A549 (cell line): ENCODE results near the gene ACSBG1. TPM values are rescaled to one million over a fixed set of nuclear protein-coding genes. Genes with fewer than 3 reads are reported as not detected.

ENCODE experiments used
- ATAC-seq, 2 experiments: fragments of 200-7000 bp in 1 of 2; fragments of >200 bp in 1 of 2; cut with Nextera tagmentation in 1 of 2; cut with Tn5 transposase in 1 of 2; 3 replicates each; pipeline versions ENCODE4 v1.8.0 to v1.9.1; 2018 to 2020; ENCODE audit warnings: mild to moderate bottlenecking in 1 of 2, moderate library complexity in 1 of 2
- CTCF ChIA-PET: fragments of 300-600 bp; sonication (Branson Sonifier 250); formaldehyde crosslinking; extraction: SDS; loops from one replicate; lab custom pipeline; 2021; ENCODE audit warnings: antibody characterized with exemption, inconsistent platforms; lab: Yijun Ruan, JAX
- POLR2A ChIA-PET: fragments of 350-600 bp; formaldehyde crosslinking; extraction: SDS; loops from one replicate; lab custom pipeline; 2021; ENCODE audit warnings: antibody characterized with exemption, inconsistent platforms; lab: Yijun Ruan, JAX
- DNase-seq, 2 experiments: peaks; one replicate each; pipeline versions ENCODE4 v3.0.0 to v3.0.0-alpha.2; 2011 to 2016; ENCODE audit warnings: low read depth in 1 of 2, low spot score in 1 of 2
- FAIRE-seq: peaks from 2 replicates; lab custom pipeline; 2011; peaks lifted over from hg19 to GRCh38; lab: Jason Lieb, UNC
- H3K27ac ChIP-seq, 2 experiments: fragments of >200 bp; sonication (Bioruptor Twin); formaldehyde crosslinking; 3 replicates each; pipeline ENCODE4 v1.5.1; 2016 to 2017
- H3K4me1 ChIP-seq: fragments of >200 bp; sonication (Bioruptor Twin); formaldehyde crosslinking; 3 replicates; pipeline ENCODE4 v1.6.1; 2016
- H3K4me2 ChIP-seq: fragments of >200 bp; sonication (Bioruptor Twin); formaldehyde crosslinking; 3 replicates; pipeline ENCODE4 v1.6.1; 2016
- H3K4me3 ChIP-seq: fragments of >200 bp; sonication (Bioruptor Twin); formaldehyde crosslinking; 3 replicates; pipeline ENCODE4 v1.5.1; 2016
- H3K9me3 ChIP-seq: fragments of >200 bp; sonication (Bioruptor Twin); formaldehyde crosslinking; 3 replicates; pipeline ENCODE4 v1.6.1; 2016
- BHLHE40 ChIP-seq: IDR thresholded peaks from 2 replicates; pipeline ENCODE4 v1.6.1; 2012; ENCODE audit warnings: low read depth, low read length, inconsistent platforms
- CBX2 ChIP-seq: fragments of 200-600 bp; sonication (generic); IDR thresholded peaks from 2 replicates; pipeline ENCODE4 v1.6.1; 2016; ENCODE audit warnings: low read depth, mild to moderate bottlenecking, borderline replicate concordance
- CHD2 ChIP-seq: fragments of 150-350 bp; IDR thresholded peaks from 2 replicates; pipeline ENCODE4 v1.6.1; 2014; ENCODE audit warnings: low read length; ENCODE audit not compliant: partially characterized antibody
- CTCF ChIP-seq: fragments of >200 bp; sonication (Bioruptor Twin); formaldehyde crosslinking; IDR thresholded peaks from 3 replicates; pipeline ENCODE4 v1.5.1; 2016
- EHF ChIP-seq: fragments of 250-450 bp; sonication (Bioruptor Pico); IDR thresholded peaks from 2 replicates; pipeline ENCODE4 v1.5.0; 2020; ENCODE audit warnings: mild to moderate bottlenecking
- EHMT2 ChIP-seq: fragments of 200-600 bp; sonication (generic); IDR thresholded peaks from 2 replicates; pipeline ENCODE4 v1.6.1; 2016; ENCODE audit warnings: antibody characterized with exemption, low read depth, mild to moderate bottlenecking, moderate library complexity
- FOSB ChIP-seq: fragments of 250-450 bp; sonication (Bioruptor Pico); IDR thresholded peaks from 2 replicates; pipeline ENCODE4 v1.5.0; 2020; ENCODE audit warnings: mild to moderate bottlenecking, moderate library complexity
- FOSL2 ChIP-seq, 2 experiments: fragments of 450-650 bp in 1 of 2; fragments of >200 bp in 1 of 2; sonication (Bioruptor Twin) in 1 of 2; formaldehyde crosslinking; IDR thresholded peaks; 2 replicates each; pipeline versions ENCODE4 v1.5.0 to v1.6.1; 2016 to 2020; ENCODE audit warnings: mild to moderate bottlenecking in 1 of 2, moderate library complexity in 1 of 2
- GATA3 ChIP-seq: IDR thresholded peaks from 2 replicates; pipeline ENCODE4 v1.6.1; 2012; ENCODE audit warnings: borderline replicate concordance
- HES2 ChIP-seq: fragments of >200 bp; sonication (Bioruptor Twin); formaldehyde crosslinking; IDR thresholded peaks from 2 replicates; pipeline ENCODE4 v1.6.1; 2016
- HEYL ChIP-seq: fragments of 250-450 bp; sonication (Bioruptor Pico); IDR thresholded peaks from 2 replicates; pipeline ENCODE4 v1.8.0; 2021; ENCODE audit warnings: mild to moderate bottlenecking, moderate library complexity
- HMGXB4 ChIP-seq: fragments of 250-450 bp; sonication (Bioruptor Pico); IDR thresholded peaks from 2 replicates; pipeline ENCODE4 v1.5.0; 2021; ENCODE audit warnings: mild to moderate bottlenecking, moderate library complexity, borderline replicate concordance
- HOXA7 ChIP-seq: fragments of 250-450 bp; sonication (Bioruptor Pico); IDR thresholded peaks from 2 replicates; pipeline ENCODE4 v1.5.0; 2020; ENCODE audit warnings: mild to moderate bottlenecking, moderate library complexity
- HOXB13 ChIP-seq: fragments of 250-450 bp; sonication (Bioruptor Pico); IDR thresholded peaks from 2 replicates; pipeline ENCODE4 v1.5.0; 2020; ENCODE audit warnings: low read depth, mild to moderate bottlenecking, moderate library complexity
- KDM1A ChIP-seq: fragments of 200-600 bp; sonication (generic); IDR thresholded peaks from 2 replicates; pipeline ENCODE4 v1.6.1; 2016; ENCODE audit warnings: low read depth, mild to moderate bottlenecking
- MAZ ChIP-seq: fragments of 150-350 bp; IDR thresholded peaks from 2 replicates; pipeline ENCODE4 v1.6.1; 2014; ENCODE audit warnings: antibody characterized with exemption, low read depth, low read length, borderline replicate concordance
- NPAS2 ChIP-seq: fragments of 250-450 bp; sonication (Bioruptor Pico); IDR thresholded peaks from 2 replicates; pipeline ENCODE4 v1.8.0; 2022; ENCODE audit warnings: mild to moderate bottlenecking, moderate library complexity, borderline replicate concordance
- NR3C1 ChIP-seq: fragments of >200 bp; sonication (Bioruptor Twin); formaldehyde crosslinking; IDR thresholded peaks from 3 replicates; pipeline ENCODE4 v1.6.1; 2017
- PBX3 ChIP-seq: IDR thresholded peaks from 2 replicates; pipeline ENCODE4 v1.6.1; 2012
- RCOR1 ChIP-seq: fragments of 150-350 bp; IDR thresholded peaks from 2 replicates; pipeline ENCODE4 v1.6.1; 2014; ENCODE audit warnings: antibody characterized with exemption, low read length, low read depth
- REST ChIP-seq: fragments of 200-600 bp; sonication (generic); IDR thresholded peaks from 2 replicates; pipeline ENCODE4 v1.6.1; 2016; ENCODE audit warnings: antibody characterized with exemption, mild to moderate bottlenecking, moderate library complexity
- TFCP2L1 ChIP-seq: fragments of 250-450 bp; sonication (Bioruptor Pico); IDR thresholded peaks from 2 replicates; pipeline ENCODE4 v1.5.0; 2021; ENCODE audit warnings: mild to moderate bottlenecking
- TP53 ChIP-seq: fragments of 250-450 bp; sonication (Bioruptor Pico); IDR thresholded peaks from 2 replicates; pipeline ENCODE4 v1.5.0; 2021; ENCODE audit warnings: mild to moderate bottlenecking, moderate library complexity
- ZFP36 ChIP-seq: fragments of 450-650 bp; IDR thresholded peaks from 2 replicates; pipeline ENCODE4 v1.6.1; 2014; ENCODE audit warnings: borderline replicate concordance; ENCODE audit not compliant: partially characterized antibody
- WGBS: methylation state at CpG from one replicate; pipeline ENCODE4 v1.1.6; 2017; ENCODE audit errors: missing lambda C conversion rate; 5-methylcytosine and 5-hydroxymethylcytosine counted together
- polyA plus RNA-seq, 4 experiments: library from polyadenylated mRNA; depleted of rRNA in 3 of 4; stranded (reverse); fragments of >200 nt; fragmentation: RNase III in 1 of 4; extraction: RNeasy Plus Mini Kit Qiagen cat#74134 plus additional on column Dnase treatment in 1 of 4; gene quantifications; 2 replicates in 3 of 4; 3 replicates in 1 of 4; pipeline ENCODE4 v1.2.3, GENCODE V29; 2011 to 2017

The ACSBG1 gene
- polyA plus RNA-seq, 2 of the 4 experiments (the other 2 are of a cell fraction) = 0.15 to 0.21 TPM

- TF ChIP-seq HOXB13 (CRISPR knock-in tag) (no peak), BHLHE40 (no peak), REST (no peak), HEYL (CRISPR knock-in tag) (no peak), GATA3 (no peak), HOXA7 (CRISPR knock-in tag) (no peak), HMGXB4 (CRISPR knock-in tag) (no peak), CHD2 (no peak), RCOR1 (no peak), NR3C1 (no peak), PBX3 (no peak), FOSB (CRISPR knock-in tag) (no peak), HES2 (no peak), TFCP2L1 (CRISPR knock-in tag) (no peak), FOSL2 (IDR thresholded peaks at IDR 0.05) (no peak), FOSL2 (CRISPR knock-in tag; IDR thresholded peaks at IDR 0.05) (no peak), TP53 (CRISPR knock-in tag) (no peak), CBX2 (no peak)
- Histone ChIP-seq H3K9me3 (no peaks in the 10 kb centered on the region), H3K4me3 (no peak overlapping the region), H3K4me2 (no peak overlapping the region), H3K27ac (no peak overlapping the region), H3K4me1 (no peaks in the 10 kb centered on the region)
- POLR2A ChIA-PET = interaction anchor here (1.5 kb wide), 1 partner anchor 34 kb away, joined by 5 read pairs; the partner anchor contains the start of gene SKIC8
- no peak for DNase-seq
- no peak; a peak in 1 of 6 replicates for ATAC-seq
- WGBS = 62% methylated on average over 9 of the region's 9 CpGs
- CTCF ChIA-PET = interaction anchor here (0.9 to 1.7 kb wide), 8 partner anchors 13 to 157 kb away, joined by 3 to 6 read pairs (median 4); partner anchors contain the start of gene CIB2
- FAIRE-seq = no peak
These were observed 31.4 kb upstream of the ACSBG1 start for GRCh38 chr15:78265752-78266224.

GRCh38 chr15:78265137-78265460 lies 30.7 kb upstream of the ACSBG1 start:
- Histone ChIP-seq H3K4me3 (no peak overlapping the region), H3K27ac (no peak overlapping the region), H3K9me3 (no peaks in the 10 kb centered on the region), H3K4me2 (no peak overlapping the region), H3K4me1 (no peaks in the 10 kb centered on the region)
- WGBS = 79% methylated on average over 12 of the region's 12 CpGs
- no peak for DNase-seq
- ChIA-PET CTCF (interaction anchor here (0.9 to 1.7 kb wide), 7 partner anchors 14 to 157 kb away, joined by 3 to 6 read pairs (median 4); partner anchors contain the start of gene CIB2), POLR2A (no interaction called here)
- ATAC-seq = no peak
- FAIRE-seq = no peak
- TF ChIP-seq KDM1A (no peak), BHLHE40 (no peak), CBX2 (no peak), MAZ (no peak), REST (no peak), EHMT2 (no peak), EHF (no peak), CTCF (no peak), NPAS2 (CRISPR knock-in tag) (no peak), ZFP36 (no peak)
